ENCODE data around the gene CHRNA1.

- TF ChIP-seq POLR2AphosphoS5 (IDR thresholded peaks at IDR 0.05) (no peak), CTCF (IDR thresholded peaks at IDR 0.05) (no peak)
These were observed 27.5 kb upstream of the CHRNA1 start for GRCh38 chr2:174791746-174792280.
